ENCODE data around the gene IL21R. TPM values are rescaled to one million over a fixed set of nuclear protein-coding genes. Genes with fewer than 3 reads are reported as not detected.

IL21R gene
- total and polyA plus RNA-seq, 9 of the 15 experiments (the other 6 are each of a cell fraction or from before 2014, with no cell fraction given), result 0.04 to 0.34 (median 0.18) TPM; not detected in 1

DNA sequence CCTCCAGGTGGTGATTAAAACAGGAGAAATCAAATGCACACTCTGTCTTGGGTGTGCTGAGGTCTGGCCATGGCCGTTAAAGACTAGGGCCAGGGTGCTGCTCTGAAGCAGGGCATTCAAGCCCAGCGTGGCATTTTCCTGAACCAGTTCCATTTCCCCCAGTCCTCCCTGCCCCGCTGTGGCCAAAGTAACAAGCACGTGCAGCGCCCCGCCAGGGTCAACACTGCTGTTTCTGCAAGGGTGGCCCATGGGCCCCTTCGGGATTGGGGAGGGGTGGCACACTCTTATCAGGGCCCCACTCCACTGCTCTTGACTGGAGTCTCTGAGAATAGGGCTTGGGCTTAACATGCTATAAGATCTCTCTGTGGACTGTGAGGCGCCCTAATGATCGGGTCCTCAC is 72.9 kb downstream of the IL21R start (continued):
- TF ChIP-seq, protein P1, sequence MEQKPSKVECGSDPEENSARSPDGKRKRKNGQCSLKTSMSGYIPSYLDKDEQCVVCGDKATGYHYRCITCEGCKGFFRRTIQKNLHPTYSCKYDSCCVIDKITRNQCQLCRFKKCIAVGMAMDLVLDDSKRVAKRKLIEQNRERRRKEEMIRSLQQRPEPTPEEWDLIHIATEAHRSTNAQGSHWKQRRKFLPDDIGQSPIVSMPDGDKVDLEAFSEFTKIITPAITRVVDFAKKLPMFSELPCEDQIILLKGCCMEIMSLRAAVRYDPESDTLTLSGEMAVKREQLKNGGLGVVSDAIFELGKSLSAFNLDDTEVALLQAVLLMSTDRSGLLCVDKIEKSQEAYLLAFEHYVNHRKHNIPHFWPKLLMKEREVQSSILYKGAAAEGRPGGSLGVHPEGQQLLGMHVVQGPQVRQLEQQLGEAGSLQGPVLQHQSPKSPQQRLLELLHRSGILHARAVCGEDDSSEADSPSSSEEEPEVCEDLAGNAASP (IDR thresholded peaks at IDR 0.05), result no peak
- TF ChIP-seq GATA2 (CRISPR knock-in tag; IDR thresholded peaks at IDR 0.05) (no peak), ZKSCAN3 (CRISPR knock-in tag; IDR thresholded peaks at IDR 0.05) (no peak), FOXP1 (CRISPR knock-in tag; IDR thresholded peaks at IDR 0.05) (no peak), ZNF124 (CRISPR knock-in tag; IDR thresholded peaks at IDR 0.05) (no peak)
- TF ChIP-seq, protein P2, sequence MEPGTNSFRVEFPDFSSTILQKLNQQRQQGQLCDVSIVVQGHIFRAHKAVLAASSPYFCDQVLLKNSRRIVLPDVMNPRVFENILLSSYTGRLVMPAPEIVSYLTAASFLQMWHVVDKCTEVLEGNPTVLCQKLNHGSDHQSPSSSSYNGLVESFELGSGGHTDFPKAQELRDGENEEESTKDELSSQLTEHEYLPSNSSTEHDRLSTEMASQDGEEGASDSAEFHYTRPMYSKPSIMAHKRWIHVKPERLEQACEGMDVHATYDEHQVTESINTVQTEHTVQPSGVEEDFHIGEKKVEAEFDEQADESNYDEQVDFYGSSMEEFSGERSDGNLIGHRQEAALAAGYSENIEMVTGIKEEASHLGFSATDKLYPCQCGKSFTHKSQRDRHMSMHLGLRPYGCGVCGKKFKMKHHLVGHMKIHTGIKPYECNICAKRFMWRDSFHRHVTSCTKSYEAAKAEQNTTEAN (CRISPR knock-in tag; IDR thresholded peaks at IDR 0.05), result no peak

DNA sequence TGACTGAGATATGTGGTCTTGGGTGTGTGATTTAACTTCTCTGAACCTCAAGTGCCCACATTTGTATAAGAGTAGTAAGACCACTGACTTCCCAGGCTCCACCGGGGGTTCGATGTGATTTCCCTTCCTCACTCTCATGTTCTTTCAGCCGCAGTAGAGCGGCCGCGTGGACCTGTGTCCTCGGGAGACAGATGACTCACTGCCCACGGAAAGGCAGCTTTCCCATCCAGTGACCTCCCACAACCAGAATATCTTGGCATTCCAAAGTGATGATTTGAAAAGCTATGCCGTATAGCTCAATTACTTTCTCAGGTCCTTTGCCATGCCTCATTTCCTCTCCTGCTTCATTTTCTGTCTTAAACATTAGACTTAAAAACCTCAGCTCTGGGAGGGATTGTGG is 73.6 kb downstream of the IL21R start:
- ATAC-seq, result no peak
- Histone ChIP-seq H3K27me3 (ENCODE audit: control insufficient read depth in 2 of 2, insufficient read depth in 2 of 2, low read length in 2 of 2) (no peaks in the 10 kb centered on the region), H4K20me1 (replicated peaks; ENCODE audit: control insufficient read depth, insufficient read depth, low read length) (0 out of 2 replicates have a peak, but pooled peaks cover 5% of the 10 kb centered on the region), H3K4me3 (no peak overlapping the region), H3K9me3 (replicated peaks; ENCODE audit: control insufficient read depth, insufficient read depth, low read depth, low read length) (no peaks in the 10 kb centered on the region), H3K36me3 (ENCODE audit: control insufficient read depth, insufficient read depth, low read length) (peaks cover 89% of the 10 kb centered on the region; the same call in 2 of the 3 replicates), H3K27ac (ENCODE audit: extremely low read depth, low read depth, low read length) (no peak overlapping the region), H3K79me2 (ENCODE audit: control insufficient read depth, insufficient read depth, low read length) (no peaks in the 10 kb centered on the region), H3K9ac (ENCODE audit: insufficient read depth in 1 of 2, low read depth in 2 of 2, low read length in 2 of 2) (no peak overlapping the region), H3K4me2 (ENCODE audit: insufficient read depth, low read length) (no peak overlapping the region), H2AFZ (ENCODE audit: low read depth, low read length) (no peak overlapping the region), H3K4me1 (replicated peaks in 1 of 2; ENCODE audit: control insufficient read depth in 2 of 2, insufficient read depth in 2 of 2, low read length in 2 of 2) (peaks cover 5 to 17% of the 10 kb centered on the region in 2 experiments; a peak in 4 of 5 replicates), H3K9me1 (ENCODE audit: control insufficient read depth, insufficient read depth, low read length) (no peaks in the 10 kb centered on the region)
- ChIA-PET CTCF (ENCODE audit: low intra/inter-chr PET ratio) (no interaction called here), POLR2A (interaction anchor here (1.3 kb wide), 1 partner anchor 9 kb away, joined by 3 read pairs; no protein-coding TSS in a partner anchor)
- intact Hi-C loops (cut with micrococcal nuclease) (no loop called here), in situ Hi-C loops (cut with MboI) (no loop called here)
- no peak for FAIRE-seq
- WGBS (ENCODE audit: insufficient coverage, low coverage, missing lambda C conversion rate), result 91% methylated on average over 9 of the region's 9 CpGs
- no peak for DNase-seq (ENCODE audit: extremely low read depth in 1 of 4, low spot score in 3 of 4)
- TF ChIP-seq, protein P3, sequence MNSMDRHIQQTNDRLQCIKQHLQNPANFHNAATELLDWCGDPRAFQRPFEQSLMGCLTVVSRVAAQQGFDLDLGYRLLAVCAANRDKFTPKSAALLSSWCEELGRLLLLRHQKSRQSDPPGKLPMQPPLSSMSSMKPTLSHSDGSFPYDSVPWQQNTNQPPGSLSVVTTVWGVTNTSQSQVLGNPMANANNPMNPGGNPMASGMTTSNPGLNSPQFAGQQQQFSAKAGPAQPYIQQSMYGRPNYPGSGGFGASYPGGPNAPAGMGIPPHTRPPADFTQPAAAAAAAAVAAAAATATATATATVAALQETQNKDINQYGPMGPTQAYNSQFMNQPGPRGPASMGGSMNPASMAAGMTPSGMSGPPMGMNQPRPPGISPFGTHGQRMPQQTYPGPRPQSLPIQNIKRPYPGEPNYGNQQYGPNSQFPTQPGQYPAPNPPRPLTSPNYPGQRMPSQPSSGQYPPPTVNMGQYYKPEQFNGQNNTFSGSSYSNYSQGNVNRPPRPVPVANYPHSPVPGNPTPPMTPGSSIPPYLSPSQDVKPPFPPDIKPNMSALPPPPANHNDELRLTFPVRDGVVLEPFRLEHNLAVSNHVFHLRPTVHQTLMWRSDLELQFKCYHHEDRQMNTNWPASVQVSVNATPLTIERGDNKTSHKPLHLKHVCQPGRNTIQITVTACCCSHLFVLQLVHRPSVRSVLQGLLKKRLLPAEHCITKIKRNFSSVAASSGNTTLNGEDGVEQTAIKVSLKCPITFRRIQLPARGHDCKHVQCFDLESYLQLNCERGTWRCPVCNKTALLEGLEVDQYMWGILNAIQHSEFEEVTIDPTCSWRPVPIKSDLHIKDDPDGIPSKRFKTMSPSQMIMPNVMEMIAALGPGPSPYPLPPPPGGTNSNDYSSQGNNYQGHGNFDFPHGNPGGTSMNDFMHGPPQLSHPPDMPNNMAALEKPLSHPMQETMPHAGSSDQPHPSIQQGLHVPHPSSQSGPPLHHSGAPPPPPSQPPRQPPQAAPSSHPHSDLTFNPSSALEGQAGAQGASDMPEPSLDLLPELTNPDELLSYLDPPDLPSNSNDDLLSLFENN (IDR thresholded peaks at IDR 0.05; ENCODE audit: low read depth in 2 of 2, low read length in 2 of 2), result no peak
- TF ChIP-seq ZNF41 (CRISPR knock-in tag; conservative IDR thresholded peaks at IDR 0.05), result no peak
- TF ChIP-seq EZH2 (IDR thresholded peaks at IDR 0.05; ENCODE audit: borderline replicate concordance, low read depth, low read length), result no peak
- TF ChIP-seq ADNP (tag; IDR thresholded peaks at IDR 0.05), result no peak
- TF ChIP-seq MTA3 (IDR thresholded peaks at IDR 0.05; ENCODE audit: borderline replicate concordance), result no peak
- TF ChIP-seq, protein P4, sequence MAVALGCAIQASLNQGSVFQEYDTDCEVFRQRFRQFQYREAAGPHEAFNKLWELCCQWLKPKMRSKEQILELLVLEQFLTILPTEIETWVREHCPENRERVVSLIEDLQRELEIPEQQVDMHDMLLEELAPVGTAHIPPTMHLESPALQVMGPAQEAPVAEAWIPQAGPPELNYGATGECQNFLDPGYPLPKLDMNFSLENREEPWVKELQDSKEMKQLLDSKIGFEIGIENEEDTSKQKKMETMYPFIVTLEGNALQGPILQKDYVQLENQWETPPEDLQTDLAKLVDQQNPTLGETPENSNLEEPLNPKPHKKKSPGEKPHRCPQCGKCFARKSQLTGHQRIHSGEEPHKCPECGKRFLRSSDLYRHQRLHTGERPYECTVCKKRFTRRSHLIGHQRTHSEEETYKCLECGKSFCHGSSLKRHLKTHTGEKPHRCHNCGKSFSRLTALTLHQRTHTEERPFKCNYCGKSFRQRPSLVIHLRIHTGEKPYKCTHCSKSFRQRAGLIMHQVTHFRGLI (CRISPR knock-in tag; IDR thresholded peaks at IDR 0.05), result no peak
- TF ChIP-seq L3MBTL2 (IDR thresholded peaks at IDR 0.05), result no peak
- no TSS peak for BruUV-seq (replicated peaks)
